ENCODE data around the gene BACE1-AS.

BACE1-AS gene

GRCh38 chr11:117287668-117288067 is 3.5 kb upstream of the BACE1-AS start:
- DNase-seq (ENCODE audit: insufficient read length, low spot score) = no peak
- FAIRE-seq = no peak

- DNase-seq (ENCODE audit: insufficient read length, low spot score) = no peak
These were observed 1.4 kb upstream of the BACE1-AS start for GRCh38 chr11:117289795-117290194.

DNA sequence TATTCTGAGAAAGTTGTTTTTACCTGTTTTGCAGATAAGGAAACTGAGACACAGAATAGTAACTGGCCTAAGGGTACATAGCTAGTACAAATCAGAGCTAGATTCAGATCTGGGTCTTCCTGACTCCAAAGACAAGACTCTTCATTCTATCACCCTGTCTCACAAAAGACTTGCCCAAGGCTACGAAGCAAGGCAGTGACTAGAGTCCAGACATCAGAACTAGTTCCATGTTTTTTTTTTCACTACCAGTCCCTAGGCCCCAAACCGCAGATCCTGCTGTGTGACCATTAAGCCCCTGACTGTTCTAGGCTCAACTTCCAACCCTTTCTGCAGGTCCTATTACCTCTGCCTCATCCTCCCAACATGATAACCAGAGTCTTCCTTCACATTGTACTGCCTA is 1.5 kb downstream of the BACE1-AS start:
- DNase-seq (ENCODE audit: insufficient read length, low spot score) (no peak), FAIRE-seq (no peak)

More at GRCh38 chr11:117289795-117290194, 1.4 kb upstream of the BACE1-AS start:
- FAIRE-seq = no peak

DNA sequence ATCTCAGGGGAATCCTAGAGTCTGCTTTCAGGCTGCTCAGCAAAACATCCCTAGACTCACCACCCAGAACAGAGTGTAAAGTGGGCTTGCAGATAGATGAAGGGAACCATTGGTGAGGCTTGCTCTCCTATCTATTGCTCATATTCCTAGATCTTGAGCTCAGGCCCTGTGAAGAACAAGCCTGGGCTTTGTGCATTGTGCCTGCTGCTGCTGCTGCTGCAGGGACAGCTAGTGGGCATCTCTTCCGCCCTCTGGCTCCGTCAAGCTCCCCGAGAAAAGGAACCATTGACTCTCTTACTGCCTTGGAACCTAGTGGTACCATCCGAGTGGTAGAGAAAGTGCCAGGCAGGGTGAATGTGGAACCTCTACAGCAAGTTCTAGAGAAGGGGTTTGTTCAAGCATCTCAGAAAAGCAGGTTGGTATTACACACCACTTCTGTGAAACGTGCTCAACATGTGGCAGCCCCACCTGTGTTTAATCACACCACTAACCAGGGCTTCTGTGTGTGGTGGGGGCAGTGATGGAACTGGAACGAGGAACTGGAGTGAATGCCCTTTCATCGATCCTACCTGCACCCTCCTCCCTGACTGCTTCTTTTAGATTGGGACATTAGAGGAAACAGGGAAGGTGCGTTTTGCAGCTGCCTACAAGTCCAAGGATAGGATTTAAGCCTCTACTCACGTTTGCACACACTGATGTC is 4.4 kb downstream of the BACE1-AS start:
- no peak for DNase-seq (ENCODE audit: insufficient read length, low spot score)
- no peak for FAIRE-seq

DNA sequence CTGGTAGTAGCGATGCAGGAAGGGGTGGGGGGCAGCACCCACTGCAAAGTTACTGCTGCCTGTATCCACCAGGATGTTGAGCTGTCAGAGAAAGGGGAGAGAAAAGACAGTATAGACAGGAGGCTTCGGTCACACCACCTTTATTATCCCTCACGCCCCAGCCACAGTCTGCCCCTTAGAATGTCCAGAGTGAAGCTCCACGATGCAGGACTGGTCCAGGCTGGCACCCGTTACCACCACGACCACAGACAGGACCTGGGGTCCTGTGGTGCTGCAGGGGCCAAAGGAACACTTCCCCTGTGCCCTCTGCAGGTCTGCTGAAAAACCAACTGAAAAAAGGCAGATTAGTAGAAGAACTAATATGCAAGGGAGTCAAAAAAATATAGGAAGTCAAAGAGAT is 5.7 kb downstream of the BACE1-AS start:
- no peak for DNase-seq (ENCODE audit: insufficient read length, low spot score)
- FAIRE-seq = no peak

- FAIRE-seq = no peak
- no peak for DNase-seq (ENCODE audit: insufficient read length, low spot score)
These were observed 7.0 kb downstream of the BACE1-AS start for GRCh38 chr11:117298195-117298594.

DNA sequence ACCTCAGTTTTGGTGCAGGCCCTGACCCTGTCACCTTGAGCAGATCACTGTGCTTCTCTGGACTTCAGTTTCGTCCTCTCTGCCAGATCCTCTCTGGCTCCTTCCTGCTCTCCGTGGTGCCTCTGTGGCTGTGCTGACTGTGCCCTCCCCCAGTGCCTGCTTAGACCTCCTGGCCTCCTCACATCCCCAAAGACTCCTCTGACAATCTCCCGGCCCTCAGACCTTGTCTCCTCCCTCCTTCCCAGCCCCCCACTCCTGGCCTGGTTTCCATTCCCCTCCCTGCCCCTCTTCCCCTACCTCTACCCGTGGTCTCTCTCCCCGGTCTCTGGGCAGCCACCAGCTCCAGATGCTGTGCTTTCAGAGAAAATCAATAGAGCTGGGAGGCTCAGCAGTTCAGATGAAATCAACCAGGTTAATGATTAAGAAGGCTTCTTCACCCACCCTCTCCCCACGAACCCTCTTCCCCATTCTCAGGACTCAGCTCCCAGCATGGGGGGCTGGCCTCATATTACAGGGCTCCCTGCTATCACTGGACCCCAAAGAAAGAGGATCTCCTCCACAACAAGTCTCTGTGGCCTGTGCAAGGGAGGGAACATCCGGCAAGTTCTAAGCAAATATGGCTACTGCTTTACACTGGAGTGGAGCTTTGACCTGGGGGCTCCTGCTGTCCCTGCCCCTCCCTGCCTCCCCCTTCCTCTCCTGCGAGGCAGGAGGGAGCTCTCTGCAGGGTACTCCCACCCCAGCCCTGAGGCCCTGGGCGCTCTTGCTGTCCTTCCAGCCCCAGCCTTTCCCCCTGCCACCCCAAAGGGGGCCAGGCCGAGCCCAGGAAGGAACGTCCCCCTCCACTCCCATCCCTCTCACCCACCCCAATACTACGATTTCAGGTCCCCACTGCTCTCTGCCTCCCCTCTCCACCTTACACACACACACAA is 8.5 kb downstream of the BACE1-AS start:
- DNase-seq (ENCODE audit: insufficient read length, low spot score) = no peak
- no peak for FAIRE-seq

DNA sequence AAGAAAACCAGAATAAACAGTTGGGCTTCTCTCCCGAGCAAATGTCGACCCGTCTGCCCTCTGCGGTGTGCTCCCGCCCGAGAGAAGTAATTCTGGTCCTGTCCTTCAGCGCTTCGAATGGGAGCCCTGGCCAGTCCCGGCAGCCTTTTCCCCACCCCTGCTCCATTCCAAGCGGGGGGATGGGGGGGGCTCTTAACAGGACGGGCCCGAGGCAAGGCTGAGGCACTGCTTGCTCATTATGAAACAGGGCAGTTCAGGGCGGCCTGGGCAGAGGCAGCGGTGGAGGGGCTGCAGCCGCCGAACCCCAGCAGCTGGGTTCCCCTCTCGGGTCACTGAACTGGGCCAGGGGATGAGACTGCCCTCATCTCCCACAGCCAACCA is 9.1 kb downstream of the BACE1-AS start:
- DNase-seq (ENCODE audit: insufficient read length, low spot score) = no peak
- FAIRE-seq = no peak

GRCh38 chr11:117300773-117301172 is 9.6 kb downstream of the BACE1-AS start:
- no peak for DNase-seq (ENCODE audit: insufficient read length, low spot score)
- no peak for FAIRE-seq

DNA sequence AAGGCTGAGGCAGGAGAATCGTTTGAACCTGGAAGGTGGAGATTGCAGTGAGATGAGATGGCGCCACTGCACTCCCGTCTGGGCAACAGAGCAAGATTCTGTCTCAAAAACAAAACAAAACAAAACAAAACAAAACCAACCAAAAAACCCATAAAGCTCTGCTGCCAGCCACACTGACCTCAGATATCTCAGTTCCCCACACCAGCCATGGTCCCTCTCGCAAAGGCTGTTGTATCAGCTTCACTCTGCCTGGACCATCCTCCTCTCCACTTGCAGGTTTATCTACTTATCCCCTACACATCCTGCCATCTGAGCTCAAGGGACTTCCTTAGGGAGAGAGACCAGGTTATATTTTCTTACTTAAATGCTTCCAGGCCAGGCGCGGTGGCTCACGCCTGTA is 11.1 kb downstream of the BACE1-AS start:
- DNase-seq (ENCODE audit: insufficient read length, low spot score) = no peak
- no peak for FAIRE-seq

GRCh38 chr11:117303101-117303500 is 12.0 kb downstream of the BACE1-AS start:
- FAIRE-seq = no peak
- DNase-seq (ENCODE audit: insufficient read length, low spot score) = no peak

GRCh38 chr11:117303646-117304315 is 12.6 kb downstream of the BACE1-AS start:
- no peak for FAIRE-seq
- no peak for DNase-seq (ENCODE audit: insufficient read length, low spot score)

GRCh38 chr11:117305145-117305544 is 14.0 kb downstream of the BACE1-AS start:
- no peak for FAIRE-seq
- DNase-seq (ENCODE audit: insufficient read length, low spot score) = no peak

DNA sequence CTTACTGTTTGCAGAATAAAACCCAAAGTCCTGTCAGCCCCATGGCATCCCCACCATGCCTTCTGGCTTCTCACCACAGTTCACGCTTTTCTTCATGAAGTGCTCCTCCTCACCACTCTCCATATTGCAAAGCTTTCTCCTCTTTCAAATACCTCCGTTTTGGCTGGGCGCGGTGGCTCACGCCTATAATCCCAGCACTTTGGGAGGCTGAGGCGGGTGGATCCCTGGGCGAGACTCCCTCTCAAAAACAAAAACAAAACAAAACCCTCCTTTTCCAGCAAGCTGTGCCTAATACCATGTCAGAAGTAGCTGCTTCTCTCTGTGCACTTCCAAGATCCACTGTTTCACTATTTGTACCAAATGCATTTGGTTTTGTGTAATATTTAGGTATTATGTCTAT is 18.2 kb downstream of the BACE1-AS start:
- FAIRE-seq = no peak

DNA sequence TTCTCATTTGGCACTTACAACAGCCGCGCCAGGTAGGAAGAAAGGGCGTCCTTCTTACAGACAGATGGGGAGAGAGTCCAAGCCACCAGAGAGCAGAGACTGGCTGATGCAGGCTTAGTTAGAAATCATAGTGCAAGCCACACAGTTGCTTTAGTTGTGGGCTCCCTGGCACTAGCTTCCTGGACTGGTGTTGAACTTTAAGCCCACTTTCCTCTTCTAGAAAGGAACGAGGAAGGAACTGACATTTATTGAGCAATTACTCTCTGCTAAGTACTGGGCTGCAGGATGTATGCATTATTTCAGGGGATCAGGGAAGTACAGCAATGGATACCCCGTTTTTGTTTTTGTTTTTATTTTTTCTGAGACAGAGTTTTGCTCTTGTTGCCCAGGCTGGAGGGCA is 21.9 kb downstream of the BACE1-AS start:
- FAIRE-seq (no peak), DNase-seq (ENCODE audit: insufficient read length, low spot score) (no peak)

More for the DNA sequence above, 18.2 kb downstream of the BACE1-AS start:
- no peak for DNase-seq (ENCODE audit: insufficient read length, low spot score)

DNA sequence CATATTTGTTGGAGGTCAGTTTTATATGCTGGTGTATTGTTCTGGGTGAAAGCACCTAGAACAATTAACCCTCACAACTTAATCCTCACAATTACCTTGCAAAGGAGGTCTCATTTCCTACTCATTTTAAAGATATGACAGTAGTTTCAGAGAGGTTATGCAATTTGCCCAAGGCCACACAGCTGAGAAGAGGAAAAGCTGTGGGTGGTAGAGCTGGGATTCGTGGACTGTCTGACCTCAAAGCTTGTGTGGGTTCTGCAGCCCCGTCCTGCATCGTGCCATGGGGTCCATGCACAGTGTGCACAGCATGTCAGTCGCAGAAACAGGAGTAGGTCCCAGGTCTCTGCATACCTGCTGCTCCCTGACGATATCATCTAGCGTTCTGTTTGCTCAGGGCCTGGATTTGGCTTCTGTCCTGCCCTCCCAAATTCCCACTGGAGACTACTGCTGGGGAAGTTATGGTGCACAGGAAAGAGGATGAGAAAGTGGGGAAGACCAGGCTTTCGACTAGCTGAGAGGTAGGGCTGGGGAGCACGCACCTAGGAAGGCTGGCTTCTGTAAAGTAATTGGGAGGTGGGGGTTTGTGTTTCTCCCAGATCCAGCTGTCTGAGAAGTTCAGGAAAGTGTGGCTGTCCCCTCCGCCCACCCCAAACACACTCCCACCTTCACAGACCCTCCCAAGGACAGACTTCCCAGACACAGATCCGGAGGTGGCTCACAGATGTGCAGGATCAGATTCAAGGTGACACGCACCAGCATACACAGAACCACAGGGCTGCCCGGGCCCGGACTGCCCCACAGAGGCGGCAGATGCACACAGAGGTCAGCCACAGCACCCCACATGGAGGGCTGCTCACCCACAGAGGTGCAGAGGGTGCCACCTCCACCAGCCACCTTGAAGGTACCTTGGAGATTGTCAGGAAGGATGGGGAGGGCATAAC is 23.0 kb downstream of the BACE1-AS start:
- no peak for DNase-seq (ENCODE audit: insufficient read length, low spot score)
- FAIRE-seq = no peak

- FAIRE-seq = no peak
- DNase-seq (ENCODE audit: insufficient read length, low spot score) = no peak
These were observed 23.7 kb downstream of the BACE1-AS start for GRCh38 chr11:117314840-117315239.

- no peak for FAIRE-seq
These were observed 24.4 kb downstream of the BACE1-AS start for GRCh38 chr11:117315285-117316196.

More at GRCh38 chr11:117315285-117316196, 24.4 kb downstream of the BACE1-AS start:
- DNase-seq (ENCODE audit: insufficient read length, low spot score) = no peak
